Stomach (tissue), 4 donors: ENCODE data around the gene R3HDM2.

ENCODE experiments used
- EP300 ChIP-seq: sonication (generic); formaldehyde crosslinking; IDR thresholded peaks from one replicate; pipeline ENCODE4 v1.6.1; 2017; ENCODE audit warnings: antibody characterized with exemption
- POLR2A ChIP-seq, 4 donors: fragments of 450-650 bp; IDR thresholded peaks; one replicate each; pipeline ENCODE4 v1.6.1; 2016; ENCODE audit warnings: antibody characterized with exemption in 4 of 4, control low read depth in 2 of 4, mild to moderate bottlenecking in 1 of 4, moderate library complexity in 1 of 4
- POLR2AphosphoS5 ChIP-seq, 3 donors: sonication (generic); formaldehyde crosslinking; IDR thresholded peaks; one replicate each; pipeline ENCODE4 v1.6.1; 2016; ENCODE audit warnings: antibody characterized with exemption in 3 of 3
- TF ChIP-seq, protein P1 (sequence below), 7 experiments: fragments of 450-650 bp in 4 of 7; fragments of 200-600 bp in 3 of 7; sonication (generic) in 3 of 7; IDR thresholded peaks; one replicate each; pipeline ENCODE4 v1.5.1; 2016 to 2019; ENCODE audit warnings: antibody characterized with exemption in 7 of 7, control low read depth in 2 of 7, mild to moderate bottlenecking in 1 of 7

- TF ChIP-seq, protein P1, sequence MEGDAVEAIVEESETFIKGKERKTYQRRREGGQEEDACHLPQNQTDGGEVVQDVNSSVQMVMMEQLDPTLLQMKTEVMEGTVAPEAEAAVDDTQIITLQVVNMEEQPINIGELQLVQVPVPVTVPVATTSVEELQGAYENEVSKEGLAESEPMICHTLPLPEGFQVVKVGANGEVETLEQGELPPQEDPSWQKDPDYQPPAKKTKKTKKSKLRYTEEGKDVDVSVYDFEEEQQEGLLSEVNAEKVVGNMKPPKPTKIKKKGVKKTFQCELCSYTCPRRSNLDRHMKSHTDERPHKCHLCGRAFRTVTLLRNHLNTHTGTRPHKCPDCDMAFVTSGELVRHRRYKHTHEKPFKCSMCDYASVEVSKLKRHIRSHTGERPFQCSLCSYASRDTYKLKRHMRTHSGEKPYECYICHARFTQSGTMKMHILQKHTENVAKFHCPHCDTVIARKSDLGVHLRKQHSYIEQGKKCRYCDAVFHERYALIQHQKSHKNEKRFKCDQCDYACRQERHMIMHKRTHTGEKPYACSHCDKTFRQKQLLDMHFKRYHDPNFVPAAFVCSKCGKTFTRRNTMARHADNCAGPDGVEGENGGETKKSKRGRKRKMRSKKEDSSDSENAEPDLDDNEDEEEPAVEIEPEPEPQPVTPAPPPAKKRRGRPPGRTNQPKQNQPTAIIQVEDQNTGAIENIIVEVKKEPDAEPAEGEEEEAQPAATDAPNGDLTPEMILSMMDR (IDR thresholded peaks at IDR 0.05) = no peak
- TF ChIP-seq EP300 = no peak
- TF ChIP-seq POLR2AphosphoS5 (IDR thresholded peaks at IDR 0.05) = no peak
- no peak for TF ChIP-seq POLR2A (IDR thresholded peaks at IDR 0.05)
Observed at GRCh38 chr12:57459750-57460467, 29.1 kb upstream of the R3HDM2 start, which contains the start of gene GLI1.
